Calu3 (cell line): ENCODE measurements around the gene UNC5C. TPM values are rescaled to one million over a fixed set of nuclear protein-coding genes. Genes with fewer than 3 reads are reported as not detected.

ENCODE experiments used
- BruUV-seq: library from RNA; stranded (reverse); fragments of 400-500 nt; replicated peaks from 2 replicates; lab custom pipeline; 2021; lab: Mats Ljungman, UMichigan
- CTCF ChIA-PET: fragments of 300-600 bp; sonication (Branson Sonifier 250); formaldehyde crosslinking; loops from one replicate; lab custom pipeline; 2022; ENCODE audit warnings: antibody characterized with exemption; lab: Charles Lee
- DNase-seq: peaks from one replicate; pipeline ENCODE4 v3.0.0; 2022
- H3K27ac Mint-ChIP-seq: one replicate; pipeline ENCODE4 v1.8.0; 2022; ENCODE audit warnings: mixed read lengths; ENCODE audit not compliant: unreplicated experiment
- H3K27me3 Mint-ChIP-seq: one replicate; pipeline ENCODE4 v1.8.0; 2022; ENCODE audit warnings: mixed read lengths; ENCODE audit not compliant: unreplicated experiment
- H3K36me3 Mint-ChIP-seq: one replicate; pipeline ENCODE4 v1.8.0; 2022; ENCODE audit warnings: mild to moderate bottlenecking, moderate library complexity, mixed read lengths; ENCODE audit not compliant: insufficient read depth, unreplicated experiment
- H3K4me1 Mint-ChIP-seq: one replicate; pipeline ENCODE4 v1.8.0; 2022; ENCODE audit warnings: mild to moderate bottlenecking, low read depth, mixed read lengths; ENCODE audit not compliant: unreplicated experiment
- H3K4me3 Mint-ChIP-seq: one replicate; pipeline ENCODE4 v1.8.0; 2022; ENCODE audit warnings: mild to moderate bottlenecking, low read depth, moderate library complexity, mixed read lengths; ENCODE audit not compliant: unreplicated experiment
- H3K9me3 Mint-ChIP-seq: one replicate; pipeline ENCODE4 v1.8.0; 2022; ENCODE audit warnings: low read depth, mixed read lengths; ENCODE audit not compliant: unreplicated experiment
- CTCF ChIP-seq: fragments of 200-600 bp; IDR thresholded peaks from one replicate; pipeline ENCODE4 v1.8.0; 2022; ENCODE audit warnings: antibody characterized with exemption; ENCODE audit not compliant: unreplicated experiment
- intact Hi-C: fragments of 100-400 bp; cut with micrococcal nuclease; formaldehyde crosslinking; loops from one replicate; pipeline ENCODE4 v1.10.0; 2022; ENCODE audit not compliant: unreplicated experiment
- total RNA-seq: library from RNA; stranded (reverse); gene quantifications from 2 replicates; pipeline ENCODE4 v1.2.3, GENCODE V29; 2022

UNC5C gene
- total RNA-seq, 1 experiment from 2014 or later, result not detected

- intact Hi-C loops, result no loop called here
Observed at GRCh38 chr4:95318044-95318443, 230.7 kb downstream of the UNC5C start.

GRCh38 chr4:95317085-95317793 is 231.5 kb downstream of the UNC5C start:
- no TSS peak for BruUV-seq
- Mint-ChIP-seq H3K27me3 (no peaks in the 10 kb centered on the region), H3K36me3 (peaks cover 5% of the 10 kb centered on the region), H3K27ac (no peak overlapping the region), H3K4me3 (no peak overlapping the region), H3K9me3 (no peaks in the 10 kb centered on the region), H3K4me1 (peaks cover 17% of the 10 kb centered on the region)
- intact Hi-C loops, result no loop called here
- TF ChIP-seq CTCF, result no peak
- DNase-seq, result no peak
- CTCF ChIA-PET, result no interaction called here

More at GRCh38 chr4:95318044-95318443, 230.7 kb downstream of the UNC5C start:
- Mint-ChIP-seq H3K4me1 (peaks cover 17% of the 10 kb centered on the region), H3K9me3 (no peaks in the 10 kb centered on the region), H3K4me3 (no peak overlapping the region), H3K27ac (no peak overlapping the region), H3K36me3 (peaks cover 5% of the 10 kb centered on the region), H3K27me3 (no peaks in the 10 kb centered on the region)
- DNase-seq, result no peak
- TF ChIP-seq CTCF, result no peak
- no TSS peak for BruUV-seq
- CTCF ChIA-PET, result no interaction called here

GRCh38 chr4:95314573-95314972 is 234.2 kb downstream of the UNC5C start:
- no TSS peak for BruUV-seq
- H3K4me3 Mint-ChIP-seq, result no peak overlapping the region
- DNase-seq, result no peak
- intact Hi-C loops, result no loop called here
- H3K27me3 Mint-ChIP-seq, result no peaks in the 10 kb centered on the region
- TF ChIP-seq CTCF, result no peak
- no peak overlapping the region for H3K27ac Mint-ChIP-seq
- no peaks in the 10 kb centered on the region for H3K9me3 Mint-ChIP-seq
- CTCF ChIA-PET, result no interaction called here
- H3K4me1 Mint-ChIP-seq, result peaks cover 17% of the 10 kb centered on the region
- H3K36me3 Mint-ChIP-seq, result peaks cover 5% of the 10 kb centered on the region

- no TSS peak for BruUV-seq
- no peak overlapping the region for H3K4me3 Mint-ChIP-seq
- intact Hi-C loops, result no loop called here
Observed at GRCh38 chr4:95304898-95305297, 243.9 kb downstream of the UNC5C start.

More at GRCh38 chr4:95304898-95305297, 243.9 kb downstream of the UNC5C start:
- TF ChIP-seq CTCF, result no peak
- DNase-seq, result peak; percentile 6
- no peaks in the 10 kb centered on the region for H3K9me3 Mint-ChIP-seq
- peaks cover 9% of the 10 kb centered on the region for H3K4me1 Mint-ChIP-seq
- CTCF ChIA-PET, result interaction anchor here (0.6 kb wide), 1 partner anchor 570 kb away, joined by 4 read pairs; no protein-coding TSS in a partner anchor
- no peaks in the 10 kb centered on the region for H3K27me3 Mint-ChIP-seq
- H3K36me3 Mint-ChIP-seq, result no peaks in the 10 kb centered on the region
- no peak overlapping the region for H3K27ac Mint-ChIP-seq
